ENCODE results near the gene ARMH2.

- TF ChIP-seq, protein P1, sequence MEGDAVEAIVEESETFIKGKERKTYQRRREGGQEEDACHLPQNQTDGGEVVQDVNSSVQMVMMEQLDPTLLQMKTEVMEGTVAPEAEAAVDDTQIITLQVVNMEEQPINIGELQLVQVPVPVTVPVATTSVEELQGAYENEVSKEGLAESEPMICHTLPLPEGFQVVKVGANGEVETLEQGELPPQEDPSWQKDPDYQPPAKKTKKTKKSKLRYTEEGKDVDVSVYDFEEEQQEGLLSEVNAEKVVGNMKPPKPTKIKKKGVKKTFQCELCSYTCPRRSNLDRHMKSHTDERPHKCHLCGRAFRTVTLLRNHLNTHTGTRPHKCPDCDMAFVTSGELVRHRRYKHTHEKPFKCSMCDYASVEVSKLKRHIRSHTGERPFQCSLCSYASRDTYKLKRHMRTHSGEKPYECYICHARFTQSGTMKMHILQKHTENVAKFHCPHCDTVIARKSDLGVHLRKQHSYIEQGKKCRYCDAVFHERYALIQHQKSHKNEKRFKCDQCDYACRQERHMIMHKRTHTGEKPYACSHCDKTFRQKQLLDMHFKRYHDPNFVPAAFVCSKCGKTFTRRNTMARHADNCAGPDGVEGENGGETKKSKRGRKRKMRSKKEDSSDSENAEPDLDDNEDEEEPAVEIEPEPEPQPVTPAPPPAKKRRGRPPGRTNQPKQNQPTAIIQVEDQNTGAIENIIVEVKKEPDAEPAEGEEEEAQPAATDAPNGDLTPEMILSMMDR (IDR thresholded peaks at IDR 0.05) = no peak
- TF ChIP-seq POLR2A (IDR thresholded peaks at IDR 0.05) = no peak
- TF ChIP-seq EP300 (IDR thresholded peaks at IDR 0.05) = no peak
Measured at GRCh38 chr6:24836109-24836508, 37.4 kb upstream of the ARMH2 start.

Data from stomach (tissue), 4 donors.